RWPE2 (cell line): ENCODE measurements around the gene MTA1.
A peak's percentile ranks its signal among the peaks of the same experiment; 100 is the strongest.

Source experiments
- ATAC-seq: fragments of 200-7000 bp; cut with Tn5 transposase; 3 replicates; pipeline ENCODE4 v1.9.1; 2021; ENCODE audit warnings: low read depth
- DNase-seq: peaks from one replicate; pipeline ENCODE4 v3.0.0-alpha.2; 2020; ENCODE audit warnings: low spot score
- H3K27ac ChIP-seq: fragments of 450-650 bp; 2 replicates; pipeline ENCODE4 v1.5.1; 2017; ENCODE audit warnings: mild to moderate bottlenecking; ENCODE audit not compliant: poor library complexity, severe bottlenecking
- H3K27me3 ChIP-seq: fragments of 250-450 bp; sonication (Bioruptor Pico); 2 replicates; pipeline ENCODE4 v1.5.1; 2021; ENCODE audit warnings: mild to moderate bottlenecking, moderate library complexity; ENCODE audit not compliant: insufficient read depth, poor library complexity, severe bottlenecking
- H3K36me3 ChIP-seq: fragments of 250-450 bp; sonication (Bioruptor Pico); 2 replicates; pipeline ENCODE4 v1.5.1; 2020; ENCODE audit warnings: low read depth, mild to moderate bottlenecking, moderate library complexity
- H3K4me1 ChIP-seq: fragments of 250-450 bp; sonication (Bioruptor Pico); 2 replicates; pipeline ENCODE4 v1.5.1; 2021; ENCODE audit warnings: mild to moderate bottlenecking, moderate library complexity; ENCODE audit not compliant: insufficient read depth, poor library complexity, severe bottlenecking
- H3K4me3 ChIP-seq: fragments of 250-450 bp; sonication (Bioruptor Pico); 2 replicates; pipeline ENCODE4 v1.5.1; 2021; ENCODE audit warnings: mild to moderate bottlenecking, moderate library complexity; ENCODE audit not compliant: severe bottlenecking
- H3K9me3 ChIP-seq: fragments of 250-450 bp; sonication (Bioruptor Pico); 2 replicates; pipeline ENCODE4 v1.5.1; 2021; ENCODE audit warnings: mild to moderate bottlenecking, moderate library complexity; ENCODE audit not compliant: severe bottlenecking
- TF ChIP-seq, protein P1 (sequence below): fragments of 450-650 bp; IDR thresholded peaks from one replicate; pipeline ENCODE4 v1.5.1; 2017; ENCODE audit warnings: mild to moderate bottlenecking, moderate library complexity; ENCODE audit not compliant: poor library complexity, severe bottlenecking

Gene MTA1

DNA sequence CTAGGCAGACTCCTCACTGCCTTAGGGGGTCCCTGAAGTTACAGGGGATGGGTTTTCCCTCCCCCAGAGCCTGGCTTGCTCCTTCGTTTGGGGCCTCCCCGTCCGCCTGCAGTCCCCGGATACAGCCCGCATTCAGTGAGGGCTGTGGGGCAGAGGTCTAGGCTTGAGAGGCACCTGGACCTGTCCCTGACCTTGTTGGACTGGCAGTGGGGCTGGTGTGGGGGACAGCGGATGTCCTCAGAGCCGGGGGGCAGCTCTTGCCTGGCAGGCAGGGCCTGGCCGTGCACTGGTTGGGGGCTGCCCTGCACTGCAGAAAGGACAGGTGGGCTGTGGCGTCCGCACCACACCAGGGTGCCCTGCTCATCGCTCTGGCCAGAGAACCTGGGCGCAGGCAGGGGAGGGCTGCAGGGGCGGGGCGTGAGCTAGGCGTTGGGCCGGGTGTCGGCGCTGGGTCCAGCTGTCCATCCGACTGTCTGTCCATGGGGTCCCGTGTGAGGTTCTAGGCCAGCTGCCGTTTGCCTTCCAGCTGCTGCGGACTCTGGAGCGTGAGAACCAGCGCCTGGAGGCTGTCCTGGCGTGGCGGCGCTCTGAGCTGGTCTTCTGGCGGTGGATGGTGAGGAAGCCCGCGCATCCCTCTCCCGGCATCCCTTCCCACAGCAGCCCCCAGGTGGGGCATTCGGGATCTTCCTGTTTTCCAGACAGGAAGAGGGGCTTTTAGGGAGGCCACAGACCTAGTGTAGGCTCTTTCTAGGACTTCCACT is 77.4 kb downstream of the MTA1 start:
- Histone ChIP-seq H3K27ac (no peak overlapping the region), H3K9me3 (no peaks in the 10 kb centered on the region), H3K4me3 (no peak overlapping the region), H3K36me3 (peaks cover 9% of the 10 kb centered on the region), H3K27me3 (no peaks in the 10 kb centered on the region), H3K4me1 (no peaks in the 10 kb centered on the region)
- peak; percentile 72 for DNase-seq
- TF ChIP-seq, protein P1, sequence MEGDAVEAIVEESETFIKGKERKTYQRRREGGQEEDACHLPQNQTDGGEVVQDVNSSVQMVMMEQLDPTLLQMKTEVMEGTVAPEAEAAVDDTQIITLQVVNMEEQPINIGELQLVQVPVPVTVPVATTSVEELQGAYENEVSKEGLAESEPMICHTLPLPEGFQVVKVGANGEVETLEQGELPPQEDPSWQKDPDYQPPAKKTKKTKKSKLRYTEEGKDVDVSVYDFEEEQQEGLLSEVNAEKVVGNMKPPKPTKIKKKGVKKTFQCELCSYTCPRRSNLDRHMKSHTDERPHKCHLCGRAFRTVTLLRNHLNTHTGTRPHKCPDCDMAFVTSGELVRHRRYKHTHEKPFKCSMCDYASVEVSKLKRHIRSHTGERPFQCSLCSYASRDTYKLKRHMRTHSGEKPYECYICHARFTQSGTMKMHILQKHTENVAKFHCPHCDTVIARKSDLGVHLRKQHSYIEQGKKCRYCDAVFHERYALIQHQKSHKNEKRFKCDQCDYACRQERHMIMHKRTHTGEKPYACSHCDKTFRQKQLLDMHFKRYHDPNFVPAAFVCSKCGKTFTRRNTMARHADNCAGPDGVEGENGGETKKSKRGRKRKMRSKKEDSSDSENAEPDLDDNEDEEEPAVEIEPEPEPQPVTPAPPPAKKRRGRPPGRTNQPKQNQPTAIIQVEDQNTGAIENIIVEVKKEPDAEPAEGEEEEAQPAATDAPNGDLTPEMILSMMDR, result no peak
- ATAC-seq, result no peak

DNA sequence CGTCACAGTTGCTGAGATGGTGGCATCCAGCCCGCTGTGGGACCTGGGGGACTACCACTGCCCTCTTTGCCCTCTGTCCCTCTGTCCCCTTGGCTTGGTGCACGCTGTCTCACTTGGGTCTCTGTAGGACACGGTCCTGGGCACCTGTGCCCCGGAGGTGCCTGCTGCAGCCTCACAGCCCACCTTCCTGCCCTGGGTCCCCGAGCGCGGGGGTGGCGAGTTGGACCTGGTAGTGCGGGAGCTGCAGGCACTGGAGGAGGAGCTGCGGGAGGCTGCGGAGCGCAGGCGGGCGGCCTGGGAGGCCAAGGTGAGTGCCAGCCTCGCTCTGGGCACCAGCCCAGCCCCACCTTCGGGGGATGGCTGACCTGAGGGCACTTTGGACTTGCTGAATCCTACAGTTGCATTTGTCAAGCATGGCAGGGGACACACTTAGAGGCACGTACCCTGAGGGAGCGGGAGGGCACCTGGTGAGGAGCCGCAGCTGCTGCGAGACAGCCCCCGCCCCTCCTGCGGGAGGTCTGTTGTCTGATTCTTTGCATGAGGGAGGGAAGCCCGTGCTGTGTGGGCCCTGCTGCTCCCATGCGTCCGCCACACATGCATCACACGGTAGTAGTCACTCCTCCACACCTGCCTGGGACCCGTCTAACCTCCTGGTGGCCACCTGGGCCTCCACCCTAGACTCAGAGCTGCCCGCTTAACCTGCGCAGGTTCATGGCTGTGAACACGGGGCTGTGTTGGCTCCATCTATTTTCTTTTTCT is 78.2 kb downstream of the MTA1 start:
- H3K27ac ChIP-seq, result no peak overlapping the region
- DNase-seq (peak; percentile 74), ATAC-seq (no peak)
- no peaks in the 10 kb centered on the region for H3K27me3 ChIP-seq
- TF ChIP-seq, protein P1, result no peak
- no peak overlapping the region for H3K4me3 ChIP-seq
- no peaks in the 10 kb centered on the region for H3K9me3 ChIP-seq
- 0 out of 2 replicates have a peak, but pooled peaks cover under 1% of the 10 kb centered on the region for H3K36me3 ChIP-seq
- H3K4me1 ChIP-seq, result no peaks in the 10 kb centered on the region

DNA sequence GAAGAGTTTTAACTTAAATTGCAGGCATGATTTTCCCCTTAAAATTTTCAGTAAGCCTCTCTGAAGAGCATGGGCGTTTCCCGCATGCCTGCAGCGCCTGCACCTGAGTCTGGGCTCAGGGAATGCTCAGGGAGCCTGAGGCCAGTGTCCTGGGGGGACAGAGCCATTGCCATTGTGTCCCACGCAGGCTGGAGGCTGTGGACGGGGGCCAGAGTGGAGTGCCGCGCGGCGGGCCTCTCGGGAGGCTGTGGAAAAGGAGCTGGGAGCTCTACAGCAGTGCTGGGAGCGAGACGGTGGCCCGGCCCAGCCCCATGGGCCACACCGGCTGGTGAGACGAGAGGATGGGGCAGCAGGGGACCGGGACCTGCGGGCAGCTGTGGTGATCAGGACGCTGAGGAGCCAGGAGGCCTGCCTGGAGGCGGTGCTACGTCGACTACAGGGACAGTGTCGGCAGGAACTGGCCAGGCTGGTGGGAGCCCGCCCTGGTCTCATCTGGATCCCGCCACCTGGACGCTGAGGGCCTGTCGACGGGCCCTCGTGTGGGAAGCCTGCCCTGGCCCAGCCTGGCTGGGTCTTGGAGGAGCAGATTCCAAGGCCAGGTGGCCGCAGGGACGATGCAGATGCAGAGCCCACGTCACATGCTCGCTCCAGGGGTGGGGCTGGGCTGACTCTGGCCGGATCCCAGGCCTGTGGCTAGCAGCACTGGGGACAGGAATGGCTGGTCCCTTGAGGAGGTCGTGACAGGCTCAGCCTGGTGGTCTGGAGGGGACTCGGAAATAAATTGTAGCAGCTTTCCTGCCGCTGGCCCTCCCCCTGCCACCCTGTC is 79.0 kb downstream of the MTA1 start:
- Histone ChIP-seq H3K27me3 (no peaks in the 10 kb centered on the region), H3K4me3 (no peak overlapping the region), H3K4me1 (no peaks in the 10 kb centered on the region), H3K9me3 (no peaks in the 10 kb centered on the region), H3K27ac (no peak overlapping the region), H3K36me3 (no peaks in the 10 kb centered on the region)
- ATAC-seq (no peak), DNase-seq (peak; percentile 78)
- TF ChIP-seq, protein P1, result no peak

GRCh38 chr14:105499256-105500035 is 79.8 kb downstream of the MTA1 start:
- Histone ChIP-seq H3K4me1 (no peaks in the 10 kb centered on the region), H3K9me3 (no peaks in the 10 kb centered on the region), H3K27ac (no peak overlapping the region), H3K27me3 (no peaks in the 10 kb centered on the region), H3K4me3 (no peak overlapping the region), H3K36me3 (no peaks in the 10 kb centered on the region)
- 0 out of 3 replicates have a peak, but pooled peaks have one; percentile 4 for ATAC-seq
- TF ChIP-seq, protein P1, result no peak
- no peak for DNase-seq
